ENCODE measurements around the gene RIN3. TPM values are rescaled to one million over a fixed set of nuclear protein-coding genes. Genes with fewer than 3 reads are reported as not detected.

The RIN3 gene
- total and polyA plus RNA-seq, 10 of the 15 experiments (the other 5 are each of a cell fraction or from before 2014, with no cell fraction given), result 0.91 to 23.3 (median 6.3) TPM

DNA sequence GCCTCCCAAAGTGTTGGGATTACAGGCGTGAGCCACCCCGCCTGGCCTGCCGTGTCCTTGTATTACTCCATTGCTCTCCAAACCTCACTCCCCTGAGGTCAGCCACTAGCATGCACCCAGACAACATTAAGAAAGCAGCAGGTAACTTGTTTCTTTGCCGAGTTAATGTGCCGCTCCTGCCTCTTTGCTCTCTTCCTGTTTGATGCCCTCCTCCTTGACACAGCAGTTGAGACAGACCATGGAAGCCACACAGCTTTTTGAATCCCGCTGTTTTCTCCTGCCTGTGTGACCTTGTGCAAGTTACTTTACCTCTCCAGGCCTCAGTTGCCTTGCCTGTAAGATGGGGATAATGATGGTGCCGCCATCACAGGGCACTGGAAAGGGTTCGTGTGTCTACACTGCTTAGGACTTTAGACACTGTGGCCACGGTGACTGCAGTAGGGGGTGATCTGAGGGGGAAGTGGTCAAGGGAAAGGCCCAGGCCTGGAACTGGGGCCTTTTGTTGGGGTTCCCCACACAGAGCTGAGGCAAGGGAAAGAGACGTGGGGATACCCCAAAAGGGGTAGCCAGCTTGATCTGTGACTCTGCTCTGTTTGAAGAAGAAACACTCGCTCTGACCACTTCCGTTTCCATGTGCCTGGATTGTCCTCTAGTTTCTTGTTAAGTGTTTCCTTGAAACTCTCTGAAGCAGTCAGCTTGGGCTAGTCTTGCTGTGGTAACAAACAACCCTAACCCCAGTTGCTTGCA is 69.3 kb downstream of the RIN3 start (continued):
- TF ChIP-seq, protein P1, sequence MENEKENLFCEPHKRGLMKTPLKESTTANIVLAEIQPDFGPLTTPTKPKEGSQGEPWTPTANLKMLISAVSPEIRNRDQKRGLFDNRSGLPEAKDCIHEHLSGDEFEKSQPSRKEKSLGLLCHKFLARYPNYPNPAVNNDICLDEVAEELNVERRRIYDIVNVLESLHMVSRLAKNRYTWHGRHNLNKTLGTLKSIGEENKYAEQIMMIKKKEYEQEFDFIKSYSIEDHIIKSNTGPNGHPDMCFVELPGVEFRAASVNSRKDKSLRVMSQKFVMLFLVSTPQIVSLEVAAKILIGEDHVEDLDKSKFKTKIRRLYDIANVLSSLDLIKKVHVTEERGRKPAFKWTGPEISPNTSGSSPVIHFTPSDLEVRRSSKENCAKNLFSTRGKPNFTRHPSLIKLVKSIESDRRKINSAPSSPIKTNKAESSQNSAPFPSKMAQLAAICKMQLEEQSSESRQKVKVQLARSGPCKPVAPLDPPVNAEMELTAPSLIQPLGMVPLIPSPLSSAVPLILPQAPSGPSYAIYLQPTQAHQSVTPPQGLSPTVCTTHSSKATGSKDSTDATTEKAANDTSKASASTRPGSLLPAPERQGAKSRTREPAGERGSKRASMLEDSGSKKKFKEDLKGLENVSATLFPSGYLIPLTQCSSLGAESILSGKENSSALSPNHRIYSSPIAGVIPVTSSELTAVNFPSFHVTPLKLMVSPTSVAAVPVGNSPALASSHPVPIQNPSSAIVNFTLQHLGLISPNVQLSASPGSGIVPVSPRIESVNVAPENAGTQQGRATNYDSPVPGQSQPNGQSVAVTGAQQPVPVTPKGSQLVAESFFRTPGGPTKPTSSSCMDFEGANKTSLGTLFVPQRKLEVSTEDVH (IDR thresholded peaks at IDR 0.05; ENCODE audit: low read depth, partially characterized antibody), result no peak
- TF ChIP-seq GABPA (IDR thresholded peaks at IDR 0.05; ENCODE audit: low read depth) (peak; percentile 54; the same call in 1 of the 2 replicates), SMAD5 (IDR thresholded peaks at IDR 0.05; ENCODE audit: low read depth) (no peak), IKZF1 (conservative IDR thresholded peaks at IDR 0.05) (peak; percentile 96), JUND (IDR thresholded peaks at IDR 0.05; ENCODE audit: low read depth, low read length) (no peak), FOXM1 (IDR thresholded peaks at IDR 0.05; ENCODE audit: low read depth, low read length) (peak; percentile 77), SPI1 (IDR thresholded peaks at IDR 0.05; ENCODE audit: borderline replicate concordance, insufficient read depth, low read depth, low read length) (peak; percentile 90), CHD1 (IDR thresholded peaks at IDR 0.05; ENCODE audit: low read depth, low read length) (no peak), TCF12 (IDR thresholded peaks at IDR 0.05; ENCODE audit: low read depth, low read length) (0 out of 2 replicates have a peak, but pooled peaks have one; percentile 36), SRF (IDR thresholded peaks at IDR 0.05; ENCODE audit: low read depth in 2 of 2, low read length in 2 of 2) (no peak), YBX1 (IDR thresholded peaks at IDR 0.05) (no peak), KAT2A (conservative IDR thresholded peaks at IDR 0.05; ENCODE audit: control insufficient read depth, low read depth, low read length) (no peak), IKZF2 (IDR thresholded peaks at IDR 0.05) (peak; percentile 92 to 93; a peak in 3 of 4 replicates), BCL11A (IDR thresholded peaks at IDR 0.05; ENCODE audit: low read depth, low read length) (peak; percentile 80), ZBED1 (IDR thresholded peaks at IDR 0.05; ENCODE audit: borderline replicate concordance) (no peak), ESRRA (IDR thresholded peaks at IDR 0.05; ENCODE audit: low read length) (no peak), ZNF217 (IDR thresholded peaks at IDR 0.05) (peak; percentile 64), HDAC2 (IDR thresholded peaks at IDR 0.05) (no peak), ZNF207 (IDR thresholded peaks at IDR 0.05; ENCODE audit: borderline replicate concordance) (no peak), SMC3 (IDR thresholded peaks at IDR 0.05; ENCODE audit: borderline replicate concordance, low read length) (no peak)
- TF ChIP-seq, protein P2, sequence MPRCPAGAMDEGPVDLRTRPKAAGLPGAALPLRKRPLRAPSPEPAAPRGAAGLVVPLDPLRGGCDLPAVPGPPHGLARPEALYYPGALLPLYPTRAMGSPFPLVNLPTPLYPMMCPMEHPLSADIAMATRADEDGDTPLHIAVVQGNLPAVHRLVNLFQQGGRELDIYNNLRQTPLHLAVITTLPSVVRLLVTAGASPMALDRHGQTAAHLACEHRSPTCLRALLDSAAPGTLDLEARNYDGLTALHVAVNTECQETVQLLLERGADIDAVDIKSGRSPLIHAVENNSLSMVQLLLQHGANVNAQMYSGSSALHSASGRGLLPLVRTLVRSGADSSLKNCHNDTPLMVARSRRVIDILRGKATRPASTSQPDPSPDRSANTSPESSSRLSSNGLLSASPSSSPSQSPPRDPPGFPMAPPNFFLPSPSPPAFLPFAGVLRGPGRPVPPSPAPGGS (IDR thresholded peaks at IDR 0.05; ENCODE audit: borderline replicate concordance, insufficient read depth, low read depth, low read length, poor library complexity, severe bottlenecking), result peak; percentile 97
- TF ChIP-seq, protein P3, sequence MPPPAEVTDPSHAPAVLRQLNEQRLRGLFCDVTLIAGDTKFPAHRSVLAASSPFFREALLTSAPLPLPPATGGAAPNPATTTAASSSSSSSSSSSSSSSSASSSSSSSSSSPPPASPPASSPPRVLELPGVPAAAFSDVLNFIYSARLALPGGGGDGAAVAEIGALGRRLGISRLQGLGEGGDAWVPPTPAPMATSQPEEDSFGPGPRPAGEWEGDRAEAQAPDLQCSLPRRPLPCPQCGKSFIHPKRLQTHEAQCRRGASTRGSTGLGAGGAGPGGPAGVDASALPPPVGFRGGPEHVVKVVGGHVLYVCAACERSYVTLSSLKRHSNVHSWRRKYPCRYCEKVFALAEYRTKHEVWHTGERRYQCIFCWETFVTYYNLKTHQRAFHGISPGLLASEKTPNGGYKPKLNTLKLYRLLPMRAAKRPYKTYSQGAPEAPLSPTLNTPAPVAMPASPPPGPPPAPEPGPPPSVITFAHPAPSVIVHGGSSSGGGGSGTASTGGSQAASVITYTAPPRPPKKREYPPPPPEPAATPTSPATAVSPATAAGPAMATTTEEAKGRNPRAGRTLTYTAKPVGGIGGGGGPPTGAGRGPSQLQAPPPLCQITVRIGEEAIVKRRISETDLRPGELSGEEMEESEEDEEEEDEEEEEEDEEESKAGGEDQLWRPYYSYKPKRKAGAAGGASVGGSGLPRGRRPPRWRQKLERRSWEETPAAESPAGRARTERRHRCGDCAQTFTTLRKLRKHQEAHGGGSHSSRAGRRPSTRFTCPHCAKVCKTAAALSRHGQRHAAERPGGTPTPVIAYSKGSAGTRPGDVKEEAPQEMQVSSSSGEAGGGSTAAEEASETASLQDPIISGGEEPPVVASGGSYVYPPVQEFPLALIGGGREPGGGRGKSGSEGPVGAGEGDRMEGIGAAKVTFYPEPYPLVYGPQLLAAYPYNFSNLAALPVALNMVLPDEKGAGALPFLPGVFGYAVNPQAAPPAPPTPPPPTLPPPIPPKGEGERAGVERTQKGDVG (CRISPR knock-in tag; IDR thresholded peaks at IDR 0.05), result no peak
- TF ChIP-seq, protein P4, sequence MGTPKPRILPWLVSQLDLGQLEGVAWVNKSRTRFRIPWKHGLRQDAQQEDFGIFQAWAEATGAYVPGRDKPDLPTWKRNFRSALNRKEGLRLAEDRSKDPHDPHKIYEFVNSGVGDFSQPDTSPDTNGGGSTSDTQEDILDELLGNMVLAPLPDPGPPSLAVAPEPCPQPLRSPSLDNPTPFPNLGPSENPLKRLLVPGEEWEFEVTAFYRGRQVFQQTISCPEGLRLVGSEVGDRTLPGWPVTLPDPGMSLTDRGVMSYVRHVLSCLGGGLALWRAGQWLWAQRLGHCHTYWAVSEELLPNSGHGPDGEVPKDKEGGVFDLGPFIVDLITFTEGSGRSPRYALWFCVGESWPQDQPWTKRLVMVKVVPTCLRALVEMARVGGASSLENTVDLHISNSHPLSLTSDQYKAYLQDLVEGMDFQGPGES (IDR thresholded peaks at IDR 0.05), result no peak
